IMR-90 (cell line): Measurements from ENCODE around the gene DNAJB2. TPM values are rescaled to one million over a fixed set of nuclear protein-coding genes. Genes with fewer than 3 reads are reported as not detected.

Experiments used
- ATAC-seq: fragments of 200-7000 bp; cut with Tn5 transposase; 2 replicates; pipeline ENCODE4 v1.9.1; 2020; ENCODE audit warnings: low read depth, mild to moderate bottlenecking, moderate library complexity
- BruUV-seq: library from RNA; stranded (reverse); fragments of 400-500 nt; replicated peaks from 2 replicates; lab custom pipeline; 2021; lab: Mats Ljungman, UMichigan
- CTCF ChIA-PET: fragments of 300-600 bp; formaldehyde crosslinking; extraction: SDS; loops from one replicate; lab custom pipeline; 2021; ENCODE audit warnings: antibody characterized with exemption; lab: Yijun Ruan, JAX
- POLR2A ChIA-PET: fragments of 300-600 bp; sonication (Branson Sonifier 250); formaldehyde crosslinking; loops from one replicate; lab custom pipeline; 2022; ENCODE audit warnings: antibody characterized with exemption; ENCODE audit not compliant: unreplicated experiment; lab: Charles Lee
- DNase-seq: peaks from one replicate; pipeline ENCODE4 v3.0.0; 2013
- H2AFZ ChIP-seq: replicated peaks from 2 replicates; pipeline ENCODE3; 2013; ENCODE audit warnings: low read length, mild to moderate bottlenecking; ENCODE audit not compliant: poor library complexity
- H2AK5ac ChIP-seq: 2 replicates; pipeline ENCODE4 v1.6.1; 2013; ENCODE audit warnings: low read depth, low read length, inconsistent platforms
- H2AK9ac ChIP-seq: replicated peaks from 2 replicates; pipeline ENCODE3; 2013; ENCODE audit warnings: mild to moderate bottlenecking, low read depth, low read length, moderate library complexity; ENCODE audit not compliant: poor library complexity
- H2BK120ac ChIP-seq: 2 replicates; pipeline ENCODE4 v1.6.1; 2013; ENCODE audit warnings: low read depth, low read length, inconsistent platforms
- H2BK15ac ChIP-seq: 3 replicates; pipeline ENCODE4 v1.6.1; 2013; ENCODE audit warnings: low read depth, low read length, inconsistent platforms
- H2BK20ac ChIP-seq: 2 replicates; pipeline ENCODE4 v1.6.1; 2013; ENCODE audit warnings: low read depth, mild to moderate bottlenecking, inconsistent platforms, low read length, moderate library complexity
- H2BK5ac ChIP-seq: 2 replicates; pipeline ENCODE4 v1.6.1; 2013; ENCODE audit warnings: mild to moderate bottlenecking, low read depth, low read length, inconsistent platforms; ENCODE audit not compliant: poor library complexity, severe bottlenecking
- H3K14ac ChIP-seq: replicated peaks from 2 replicates; pipeline ENCODE4 v1.6.1; 2013; ENCODE audit warnings: low read depth, low read length, inconsistent platforms
- H3K18ac ChIP-seq: 2 replicates; pipeline ENCODE4 v1.6.1; 2013; ENCODE audit warnings: low read depth, low read length, control low read depth
- H3K23ac ChIP-seq: 2 replicates; pipeline ENCODE4 v1.6.1; 2013; ENCODE audit warnings: low read depth, low read length, inconsistent platforms
- H3K27ac ChIP-seq: 2 replicates; pipeline ENCODE4 v1.5.1; 2013; ENCODE audit warnings: mild to moderate bottlenecking, control low read depth, low read length; ENCODE audit not compliant: insufficient read depth
- H3K27me3 ChIP-seq: 2 replicates; pipeline ENCODE4 v1.6.1; 2013; ENCODE audit warnings: low read length; ENCODE audit not compliant: control insufficient read depth, insufficient read depth
- H3K36me3 ChIP-seq: 2 replicates; pipeline ENCODE4 v1.6.1; 2013; ENCODE audit warnings: low read length, mixed read lengths; ENCODE audit not compliant: control insufficient read depth, insufficient read depth
- H3K4ac ChIP-seq: 2 replicates; pipeline ENCODE4 v1.6.1; 2013; ENCODE audit warnings: low read depth, low read length, inconsistent platforms
- H3K4me1 ChIP-seq: 2 replicates; pipeline ENCODE4 v1.6.1; 2013; ENCODE audit warnings: low read length, mixed read lengths; ENCODE audit not compliant: control insufficient read depth, insufficient read depth
- H3K4me2 ChIP-seq: 2 replicates; pipeline ENCODE4 v1.6.1; 2013; ENCODE audit warnings: low read depth, mild to moderate bottlenecking, control low read depth, low read length, moderate library complexity
- H3K4me3 ChIP-seq: 2 replicates; pipeline ENCODE4 v1.5.1; 2013; ENCODE audit warnings: low read depth, mild to moderate bottlenecking, control low read depth, low read length, moderate library complexity; ENCODE audit not compliant: insufficient read depth
- H3K56ac ChIP-seq: 2 replicates; pipeline ENCODE4 v1.6.1; 2013; ENCODE audit warnings: low read length, inconsistent platforms; ENCODE audit not compliant: insufficient read depth; ENCODE audit errors: extremely low read depth
- H3K79me1 ChIP-seq, 2 experiments: 2 replicates each; pipeline ENCODE4 v1.6.1; 2013; ENCODE audit warnings: low read length in 2 of 2, inconsistent platforms in 1 of 2, low read depth in 1 of 2
- H3K9ac ChIP-seq: 2 replicates; pipeline ENCODE4 v1.6.1; 2013; ENCODE audit warnings: low read depth, low read length, control low read depth
- H3K9me1 ChIP-seq: 2 replicates; pipeline ENCODE4 v1.6.1; 2013; ENCODE audit warnings: low read length, inconsistent platforms; ENCODE audit not compliant: insufficient read depth
- H3K9me3 ChIP-seq: 2 replicates; pipeline ENCODE4 v1.6.1; 2013; ENCODE audit warnings: low read length; ENCODE audit not compliant: control insufficient read depth, insufficient read depth
- H4K20me1 ChIP-seq: 2 replicates; pipeline ENCODE4 v1.6.1; 2013; ENCODE audit warnings: low read length, inconsistent platforms; ENCODE audit not compliant: insufficient read depth
- H4K5ac ChIP-seq: 2 replicates; pipeline ENCODE4 v1.6.1; 2013; ENCODE audit warnings: mild to moderate bottlenecking, low read depth, low read length, control low read depth
- H4K8ac ChIP-seq, 2 experiments: 2 replicates each; pipeline ENCODE4 v1.6.1; 2013; ENCODE audit warnings: low read depth in 2 of 2, low read length in 2 of 2, control low read depth in 1 of 2, inconsistent platforms in 1 of 2
- H4K91ac ChIP-seq: 2 replicates; pipeline ENCODE4 v1.6.1; 2013; ENCODE audit warnings: low read depth, low read length, inconsistent platforms; ENCODE audit not compliant: insufficient read depth
- BHLHE40 ChIP-seq: fragments of 150-350 bp; IDR thresholded peaks from 2 replicates; pipeline ENCODE4 v1.6.1; 2016; ENCODE audit warnings: mild to moderate bottlenecking, low read depth, low read length
- CEBPB ChIP-seq: IDR thresholded peaks from 2 replicates; pipeline ENCODE4 v1.6.1; 2012; ENCODE audit warnings: low read depth, low read length, improper control_type of control experiment
- MAZ ChIP-seq: IDR thresholded peaks from 2 replicates; pipeline ENCODE4 v1.6.1; 2012; ENCODE audit warnings: low read depth, mild to moderate bottlenecking, low read length, improper control_type of control experiment, moderate library complexity, borderline replicate concordance
- MXI1 ChIP-seq: IDR thresholded peaks from 2 replicates; pipeline ENCODE4 v1.6.1; 2012; ENCODE audit warnings: low read depth, mild to moderate bottlenecking, low read length, moderate library complexity, borderline replicate concordance
- NFE2L2 ChIP-seq: fragments of 150-350 bp; IDR thresholded peaks from 2 replicates; pipeline ENCODE4 v1.6.1; 2016; ENCODE audit warnings: low read depth, mild to moderate bottlenecking, low read length
- POLR2A ChIP-seq: IDR thresholded peaks from 2 replicates; pipeline ENCODE4 v1.6.1; 2012; ENCODE audit warnings: mild to moderate bottlenecking, low read depth, low read length
- RAD21 ChIP-seq: IDR thresholded peaks from 2 replicates; pipeline ENCODE4 v1.6.1; 2012; ENCODE audit warnings: low read length, improper control_type of control experiment
- RFX5 ChIP-seq: IDR thresholded peaks from 2 replicates; pipeline ENCODE4 v1.8.0; 2012; ENCODE audit warnings: low read depth, mild to moderate bottlenecking, low read length, moderate library complexity
- WGBS, 2 experiments: methylation state at CpG; one replicate each; pipeline versions ENCODE4 v1.1.5 to v1.1.7; 2013; ENCODE audit warnings: missing lambda C conversion rate in 2 of 2; ENCODE audit not compliant: insufficient read length in 1 of 2; ENCODE audit errors: extremely low coverage in 2 of 2; 5-methylcytosine and 5-hydroxymethylcytosine counted together
- dilution Hi-C: fragments of 300-500 bp; cut with HindIII; formaldehyde crosslinking; loops from one replicate; pipeline ENCODE4 v1.14.3; 2018; ENCODE audit warnings: low sequenced_read_pairs; ENCODE audit not compliant: unreplicated experiment
- in situ Hi-C: fragments of 300-500 bp; cut with MboI; formaldehyde crosslinking; loops from 3 replicates; pipeline ENCODE4 v1.14.3; 2019; ENCODE audit warnings: low sequenced_read_pairs, inconsistent platforms, mixed read lengths
- intact Hi-C: fragments of 100-400 bp; cut with micrococcal nuclease; formaldehyde crosslinking; loops from 2 replicates; pipeline ENCODE4 v1.10.0; 2022
- polyA plus RNA-seq, 3 experiments: library from polyadenylated mRNA; depleted of rRNA; stranded (reverse); fragments of >200 nt; gene quantifications; 2 replicates each; pipeline ENCODE4 v1.2.3, GENCODE V29; 2012; ENCODE audit warnings: low replicate concordance in 1 of 3
- total RNA-seq: library from RNA; depleted of rRNA; stranded (reverse); fragments of >200 nt; gene quantifications from 2 replicates; pipeline ENCODE4 v1.2.3, GENCODE V29; 2012
- TF ChIP-seq, protein P1 (sequence below): conservative IDR thresholded peaks from 2 replicates; pipeline ENCODE4 v1.5.1; 2012; ENCODE audit warnings: mild to moderate bottlenecking, low read depth, low read length, improper control_type of control experiment

DNAJB2 gene
- total and polyA plus RNA-seq, 2 of the 4 experiments (the other 2 are of a cell fraction): 30.6 to 45.8 TPM

DNA sequence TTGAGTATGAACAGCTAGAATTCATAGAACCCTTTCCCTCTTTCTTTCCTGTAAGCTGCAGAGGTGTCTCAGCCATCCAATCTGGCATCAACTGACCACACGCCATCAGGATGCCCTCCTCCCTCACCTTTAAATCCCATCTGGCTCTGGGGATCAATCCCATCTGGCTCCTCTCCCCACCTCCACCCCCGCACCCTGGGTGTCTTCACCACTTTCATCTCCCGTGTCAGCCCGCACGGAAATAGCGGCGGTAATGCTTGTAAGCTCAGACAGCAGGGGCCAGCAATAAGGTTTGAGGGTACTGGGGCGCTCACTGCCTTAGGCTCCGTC is 26.6 kb upstream of the DNAJB2 start:
- H3K36me3 ChIP-seq: peaks cover 14% of the 10 kb centered on the region; the same call in 1 of the 2 replicates
- TF ChIP-seq BHLHE40: no peak
- no peak for TF ChIP-seq RFX5
- no peak for TF ChIP-seq POLR2A
- no peak for TF ChIP-seq MAZ
- TF ChIP-seq, protein P1, sequence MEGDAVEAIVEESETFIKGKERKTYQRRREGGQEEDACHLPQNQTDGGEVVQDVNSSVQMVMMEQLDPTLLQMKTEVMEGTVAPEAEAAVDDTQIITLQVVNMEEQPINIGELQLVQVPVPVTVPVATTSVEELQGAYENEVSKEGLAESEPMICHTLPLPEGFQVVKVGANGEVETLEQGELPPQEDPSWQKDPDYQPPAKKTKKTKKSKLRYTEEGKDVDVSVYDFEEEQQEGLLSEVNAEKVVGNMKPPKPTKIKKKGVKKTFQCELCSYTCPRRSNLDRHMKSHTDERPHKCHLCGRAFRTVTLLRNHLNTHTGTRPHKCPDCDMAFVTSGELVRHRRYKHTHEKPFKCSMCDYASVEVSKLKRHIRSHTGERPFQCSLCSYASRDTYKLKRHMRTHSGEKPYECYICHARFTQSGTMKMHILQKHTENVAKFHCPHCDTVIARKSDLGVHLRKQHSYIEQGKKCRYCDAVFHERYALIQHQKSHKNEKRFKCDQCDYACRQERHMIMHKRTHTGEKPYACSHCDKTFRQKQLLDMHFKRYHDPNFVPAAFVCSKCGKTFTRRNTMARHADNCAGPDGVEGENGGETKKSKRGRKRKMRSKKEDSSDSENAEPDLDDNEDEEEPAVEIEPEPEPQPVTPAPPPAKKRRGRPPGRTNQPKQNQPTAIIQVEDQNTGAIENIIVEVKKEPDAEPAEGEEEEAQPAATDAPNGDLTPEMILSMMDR: no peak
- no peak for TF ChIP-seq CEBPB
- no peak for TF ChIP-seq MXI1
- no peak for TF ChIP-seq NFE2L2
- no peak for TF ChIP-seq RAD21
- H3K4me3 ChIP-seq: peak overlapping the region; percentile 57; the same call in 1 of the 2 replicates
- H2BK15ac ChIP-seq: no peak overlapping the region
- H3K18ac ChIP-seq: no peak overlapping the region
- H3K79me1 ChIP-seq: peaks cover 6 to 15% of the 10 kb centered on the region in 2 experiments; a peak in 3 of 4 replicates
- H2AK5ac ChIP-seq: no peak overlapping the region
- H4K20me1 ChIP-seq: 0 out of 2 replicates have a peak, but pooled peaks cover 8% of the 10 kb centered on the region
- H3K4ac ChIP-seq: peak overlapping the region; percentile 35; the same call in 1 of the 2 replicates
- H4K8ac ChIP-seq: peak overlapping the region in 1 of 2 experiments; percentile 40; a peak in 1 of 4 replicates
- H2BK120ac ChIP-seq: peak overlapping the region; percentile 8; the same call in 1 of the 2 replicates
- peak overlapping the region; percentile 96 for H3K4me2 ChIP-seq
- no peak overlapping the region for H4K91ac ChIP-seq
- dilution Hi-C loops (no loop called here), in situ Hi-C loops (no loop called here), intact Hi-C loops (no loop called here)
- DNase-seq: no peak
- H3K9me1 ChIP-seq: peaks cover 30% of the 10 kb centered on the region
- H3K23ac ChIP-seq: no peak overlapping the region
- H3K27ac ChIP-seq: no peak overlapping the region
- no peak overlapping the region for H3K56ac ChIP-seq
- H2AFZ ChIP-seq: peak overlapping the region; percentile 93
- no peak overlapping the region for H3K9ac ChIP-seq
- peak overlapping the region; percentile 5 for H2AK9ac ChIP-seq
- H3K27me3 ChIP-seq: peaks cover 13% of the 10 kb centered on the region
- WGBS, 2 experiments: 23% methylated on average over 7 of the region's 9 CpGs; no CpG with 5 or more reads in 1 of the 2 experiments
- ChIA-PET POLR2A (no interaction called here), CTCF (interaction anchor here (0.6 kb wide), 1 partner anchor 37 kb away, joined by 3 read pairs; no protein-coding TSS in a partner anchor)
- H3K14ac ChIP-seq: no peak overlapping the region
- peaks cover 40% of the 10 kb centered on the region for H3K4me1 ChIP-seq
- no peak for ATAC-seq
- no TSS peak for BruUV-seq
- no peaks in the 10 kb centered on the region for H3K9me3 ChIP-seq
- H2BK20ac ChIP-seq: no peak overlapping the region
- no peak overlapping the region for H2BK5ac ChIP-seq
- no peak overlapping the region; the same call in 1 of the 2 replicates for H4K5ac ChIP-seq
